HG03025 (cell line): ENCODE data around the gene GOLGA6A.
"Not testable (repeated sequence)": the region's sequence is repeated elsewhere in the genome, so short reads cannot be mapped to it uniquely, and the experiment has no call there.

Experiments used
- ATAC-seq: cut with Tn5 transposase; IDR thresholded peaks from one replicate; pipeline ENCODE4 v1.9.1; 2021; ENCODE audit warnings: mild to moderate bottlenecking, moderate library complexity; ENCODE audit not compliant: unreplicated experiment, low FRiP score

Gene GOLGA6A

GRCh38 chr15:74053941-74054529, 28.3 kb downstream of the GOLGA6A start:
- no peak for ATAC-seq

- ATAC-seq = no peak
Observed at GRCh38 chr15:74053517-74053916, 28.8 kb downstream of the GOLGA6A start.

DNA sequence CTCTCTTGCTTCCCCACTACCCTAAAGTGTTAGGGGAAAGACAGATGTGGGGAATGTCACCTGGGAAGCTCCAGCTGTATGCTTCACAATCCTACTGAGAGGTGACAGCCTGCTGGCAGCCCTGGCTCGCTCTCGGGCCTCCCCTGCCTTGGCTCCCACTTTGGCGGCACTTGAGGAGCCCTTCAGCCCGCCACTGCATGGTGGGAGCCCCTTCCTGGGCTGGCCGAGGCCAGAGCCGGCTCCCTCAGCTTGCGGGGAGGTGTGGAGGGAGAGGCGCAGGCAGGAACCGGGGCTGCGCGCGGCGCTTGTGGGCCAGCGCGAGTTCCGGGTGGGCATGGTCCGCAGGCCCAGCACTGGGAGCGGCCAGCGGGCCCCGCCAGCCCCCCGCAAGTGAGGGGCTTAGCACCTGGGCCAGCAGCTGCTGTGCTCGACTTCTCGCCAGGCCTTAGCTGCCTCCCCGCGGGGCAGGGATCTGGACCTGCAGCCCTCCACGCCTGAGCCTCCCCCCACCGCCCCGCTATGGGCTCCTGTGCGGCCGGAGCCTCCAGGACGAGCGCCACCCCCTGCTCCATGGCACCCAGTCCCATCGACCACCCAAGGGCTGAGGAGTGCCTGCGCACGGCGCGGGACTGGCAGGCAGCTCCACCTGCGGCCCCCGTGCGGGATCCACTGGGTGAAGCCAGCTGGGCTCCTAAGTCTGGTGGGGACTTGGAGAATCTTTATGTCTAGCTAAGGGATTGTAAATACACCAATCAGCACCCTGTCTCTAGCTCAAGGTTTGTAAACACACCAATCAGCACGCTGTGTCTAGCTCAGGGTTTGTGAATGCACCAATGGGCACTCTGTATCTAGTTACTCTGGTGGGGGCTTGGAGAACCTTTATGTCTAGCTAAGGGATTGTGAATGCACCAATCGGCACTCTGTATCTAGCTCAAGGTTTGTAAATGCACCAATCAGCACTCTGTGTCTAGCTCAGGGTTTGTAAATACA, 29.8 kb downstream of the GOLGA6A start:
- not testable (repeated sequence) for ATAC-seq

GRCh38 chr15:74050556-74051234, 31.7 kb downstream of the GOLGA6A start:
- no peak for ATAC-seq

GRCh38 chr15:74050127-74050526, 32.2 kb downstream of the GOLGA6A start:
- ATAC-seq = no peak

GRCh38 chr15:74046275-74046674, 36.1 kb downstream of the GOLGA6A start:
- no peak for ATAC-seq

GRCh38 chr15:74045636-74046274, 36.6 kb downstream of the GOLGA6A start:
- no peak for ATAC-seq

GRCh38 chr15:74045184-74045583, 37.2 kb downstream of the GOLGA6A start:
- ATAC-seq = no peak

GRCh38 chr15:74044267-74045110, 37.9 kb downstream of the GOLGA6A start:
- no peak for ATAC-seq

DNA sequence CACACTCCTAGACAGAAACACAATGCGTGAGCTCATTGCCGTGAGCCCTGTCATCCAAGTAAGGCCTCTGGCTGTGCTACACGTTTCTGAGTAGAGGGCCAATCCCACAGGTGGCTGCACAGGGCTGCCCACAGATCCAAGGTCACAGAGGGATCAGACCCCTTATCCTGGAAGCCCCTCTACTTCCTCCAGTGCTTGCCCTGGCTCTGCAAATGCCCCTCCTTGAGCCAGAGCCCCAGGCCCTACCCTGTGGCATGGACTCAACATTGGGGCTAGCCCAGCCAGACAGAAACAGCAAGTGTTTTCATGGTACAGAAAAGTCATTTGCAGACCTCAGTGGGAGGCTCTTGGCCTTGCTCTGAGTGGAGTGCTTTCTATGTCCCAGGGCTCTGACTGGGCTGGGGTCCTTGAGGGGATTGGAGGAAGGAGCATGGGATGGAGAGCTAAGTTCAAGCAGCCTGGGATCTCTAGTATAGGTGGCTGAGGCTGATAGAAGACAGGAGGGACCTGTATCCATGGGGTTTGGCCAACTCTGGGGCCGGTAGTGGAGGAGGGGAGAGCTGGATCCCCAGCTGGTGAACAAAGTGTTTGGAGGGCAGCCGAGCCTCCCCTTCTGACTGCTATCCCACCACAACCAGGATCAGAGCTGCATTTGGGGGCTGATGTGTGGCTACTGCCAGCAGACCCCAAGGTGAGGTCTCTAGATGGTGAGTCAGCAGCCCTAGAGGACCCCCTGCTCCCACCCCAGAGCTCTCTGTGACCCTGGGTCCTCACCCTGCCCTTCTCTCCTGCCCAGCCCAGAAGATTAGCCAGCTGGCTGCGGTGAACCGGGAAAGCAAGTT, 38.7 kb downstream of the GOLGA6A start:
- no peak for ATAC-seq

DNA sequence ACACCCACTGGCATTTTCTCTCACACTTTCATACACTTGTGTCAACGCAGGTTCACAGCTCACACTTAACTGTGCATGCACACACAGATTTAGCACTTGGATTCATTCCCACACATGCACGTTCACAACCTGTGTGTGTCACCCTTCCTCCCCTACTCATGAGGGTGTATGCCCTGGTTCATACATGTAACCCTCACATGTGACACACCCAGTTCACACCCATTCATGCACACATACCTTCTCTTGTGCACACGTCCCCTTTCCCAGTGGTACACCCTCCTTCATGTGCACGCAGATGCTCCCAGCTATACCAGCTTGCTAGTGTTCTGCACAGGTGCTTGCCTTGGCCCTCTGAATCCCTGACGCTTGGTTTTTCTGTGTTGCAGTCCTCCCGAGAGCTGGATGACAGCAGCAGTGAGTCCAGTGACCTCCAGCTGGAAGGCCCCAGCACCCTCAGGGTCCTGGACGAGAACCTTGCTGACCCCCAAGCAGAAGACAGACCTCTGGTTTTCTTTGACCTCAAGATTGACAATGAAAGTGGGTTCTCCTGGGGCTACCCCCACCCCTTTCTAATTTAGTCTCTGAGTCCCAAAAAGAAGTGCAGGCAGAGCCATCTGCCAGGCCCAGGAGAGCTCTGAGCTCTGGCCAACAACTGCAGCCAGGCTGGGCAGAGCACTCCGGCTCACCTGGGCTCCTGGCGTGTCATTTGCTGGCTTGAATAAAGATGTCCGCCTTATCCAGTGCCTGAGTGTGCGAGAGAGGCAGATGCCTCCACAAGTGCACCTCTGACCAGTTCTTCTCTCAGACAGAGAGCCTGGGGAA, 39.5 kb downstream of the GOLGA6A start:
- no peak for ATAC-seq

GRCh38 chr15:74041777-74042435, 40.4 kb downstream of the GOLGA6A start:
- ATAC-seq = no peak

- no peak for ATAC-seq
Observed at GRCh38 chr15:74041311-74041756, 41.0 kb downstream of the GOLGA6A start.

GRCh38 chr15:74040109-74040850, 42.1 kb downstream of the GOLGA6A start:
- no peak for ATAC-seq

- ATAC-seq = no peak
Observed at GRCh38 chr15:74039656-74040010, 42.7 kb downstream of the GOLGA6A start.

DNA sequence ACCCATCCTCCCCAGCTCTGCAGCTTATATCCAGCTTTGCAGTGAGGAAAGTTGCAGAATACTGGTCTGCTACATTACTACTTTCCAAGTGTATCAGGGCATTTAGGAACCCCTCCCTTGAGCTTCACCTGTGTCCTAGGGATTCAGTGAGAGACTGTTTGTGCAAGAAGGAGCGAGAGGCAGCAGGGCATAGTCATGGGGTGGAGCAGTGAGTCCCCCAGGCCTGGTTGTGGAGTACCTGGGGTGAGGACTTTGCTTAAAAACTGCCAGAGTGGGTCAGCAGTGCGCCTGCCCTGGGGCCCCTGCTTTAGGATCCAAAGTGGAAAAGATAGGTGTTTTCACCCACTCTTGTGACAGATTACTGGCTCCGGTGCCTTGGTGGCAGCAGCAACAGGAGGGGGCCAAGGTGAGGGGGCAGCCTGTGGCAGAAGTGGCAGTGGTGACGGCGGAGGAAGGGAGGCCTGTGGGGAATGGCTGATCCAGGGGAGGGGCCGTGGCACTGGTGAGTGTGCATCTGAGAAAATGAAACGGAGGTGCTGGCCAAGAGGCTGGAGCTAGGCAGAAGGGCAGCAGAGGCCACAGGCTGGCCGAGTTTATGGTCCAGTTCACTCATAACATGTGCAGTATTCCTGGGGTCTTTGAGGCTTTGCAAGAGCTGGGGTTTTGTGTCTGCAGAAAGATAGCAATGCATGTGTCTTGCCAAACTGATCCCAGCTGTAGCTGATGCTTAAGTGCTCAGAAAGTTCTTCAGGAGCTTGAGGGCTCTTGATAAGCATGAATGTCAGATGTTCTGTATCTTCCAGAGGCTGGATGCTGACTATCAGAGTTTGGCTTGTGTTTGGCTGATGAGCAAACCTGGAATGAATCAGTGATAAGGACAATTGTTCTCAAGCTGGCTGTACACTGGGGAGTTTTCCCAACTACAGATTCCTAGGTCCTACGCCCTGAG, 43.4 kb downstream of the GOLGA6A start:
- no peak for ATAC-seq
